Measurements from ENCODE around the gene TEX44. TPM values are rescaled to one million over a fixed set of nuclear protein-coding genes. Genes with fewer than 3 reads are reported as not detected.
A peak's percentile ranks its signal among the peaks of the same experiment; 100 is the strongest.

TEX44 gene
- total RNA-seq, 1 donor from 2014 or later, result not detected

DNA sequence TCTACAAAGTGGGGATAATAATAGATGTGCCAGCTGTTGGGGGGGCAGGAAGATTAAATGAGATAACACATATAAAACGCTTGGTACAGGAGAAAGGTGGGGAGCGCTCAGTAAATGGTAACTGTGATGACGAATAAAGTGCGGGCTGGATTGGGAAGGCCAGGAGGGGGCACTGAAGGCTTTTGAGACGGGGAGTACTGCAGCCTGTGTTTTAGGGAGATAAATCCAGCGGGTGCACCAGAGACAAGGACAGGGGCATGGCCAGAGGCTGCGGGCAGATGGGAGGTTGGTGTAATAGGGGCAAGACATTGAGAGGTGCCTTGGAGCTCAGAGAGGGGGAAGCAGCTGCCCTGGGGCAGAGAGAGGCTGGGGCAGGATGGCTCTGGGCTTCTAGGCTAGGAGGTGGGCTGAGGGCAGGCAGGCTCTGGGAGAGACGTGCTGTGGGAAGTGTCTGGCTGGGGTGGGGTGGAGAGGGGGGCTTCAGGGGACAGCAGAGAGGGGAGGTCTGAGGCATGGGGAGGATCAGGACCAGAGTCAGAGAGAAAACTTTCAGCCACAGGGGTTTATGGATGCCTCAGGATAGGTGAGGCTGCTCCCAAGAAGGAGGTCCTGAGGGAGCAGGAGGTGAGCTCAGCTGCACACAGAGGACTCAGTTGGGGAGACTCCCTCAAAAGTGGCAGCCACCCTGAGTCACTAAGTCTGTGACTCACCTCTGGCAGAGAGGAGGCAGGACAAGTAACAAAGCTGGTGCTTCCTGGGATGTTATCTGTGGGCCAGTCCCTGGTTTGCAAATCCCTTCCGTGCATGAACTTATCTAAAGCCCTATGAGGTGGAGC lies 18.8 kb downstream of the TEX44 start:
- no peak overlapping the region for H3K4me3 ChIP-seq (ENCODE audit: low read depth, low read length)
- peak; percentile 35 for DNase-seq (ENCODE audit: low read depth)
- no peak for TF ChIP-seq CTCF (conservative IDR thresholded peaks at IDR 0.05; ENCODE audit: low read depth, low read length)

DNA sequence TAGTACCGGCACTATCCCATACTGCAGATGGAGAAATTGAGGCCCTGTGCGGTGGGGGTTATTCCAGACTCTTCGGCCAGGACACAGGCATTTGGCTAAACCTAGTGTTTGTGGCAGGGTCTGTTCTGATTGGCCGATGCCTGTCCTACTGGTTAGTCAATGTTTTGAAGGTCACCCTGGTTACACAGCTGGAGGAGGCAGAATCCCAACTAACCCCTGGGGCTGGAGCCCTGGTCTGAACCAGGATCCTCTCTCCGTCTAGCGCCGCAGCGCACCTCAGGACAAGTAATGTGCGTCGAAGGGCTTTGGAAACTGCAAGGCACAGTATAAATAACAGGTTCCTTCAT lies 19.4 kb downstream of the TEX44 start:
- DNase-seq (ENCODE audit: low read depth), result no peak
- H3K4me3 ChIP-seq (ENCODE audit: low read depth, low read length), result no peak overlapping the region
- TF ChIP-seq CTCF (conservative IDR thresholded peaks at IDR 0.05; ENCODE audit: low read depth, low read length), result no peak

GRCh38 chr2:231612456-231613330 lies 20.0 kb downstream of the TEX44 start:
- no peak overlapping the region for H3K4me3 ChIP-seq (ENCODE audit: low read depth, low read length)

DNA sequence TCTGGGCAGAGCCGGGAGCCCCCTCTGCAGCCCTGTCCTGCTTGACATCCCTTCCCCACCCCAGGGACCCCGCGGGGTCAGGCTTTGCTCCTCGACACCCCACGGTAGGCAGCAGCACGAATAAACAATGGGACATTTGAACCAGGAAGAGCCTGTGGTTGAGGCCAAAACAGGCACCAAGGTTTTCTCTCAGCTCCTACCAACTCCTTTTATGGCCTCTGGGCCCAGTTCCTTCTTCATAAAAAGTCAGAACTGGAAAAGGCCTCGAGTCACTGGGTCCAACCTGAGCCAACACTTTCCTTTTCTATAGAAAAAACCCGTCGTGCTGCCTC lies 20.6 kb downstream of the TEX44 start:
- TF ChIP-seq CTCF (conservative IDR thresholded peaks at IDR 0.05; ENCODE audit: low read depth, low read length), result no peak
- H3K4me3 ChIP-seq (ENCODE audit: low read depth, low read length), result peak overlapping the region; percentile 53
- DNase-seq (ENCODE audit: low read depth), result no peak

More at GRCh38 chr2:231612456-231613330, 20.0 kb downstream of the TEX44 start:
- peak; percentile 90 for DNase-seq (ENCODE audit: low read depth)
- TF ChIP-seq CTCF (conservative IDR thresholded peaks at IDR 0.05; ENCODE audit: low read depth, low read length), result peak; percentile 89

DNA sequence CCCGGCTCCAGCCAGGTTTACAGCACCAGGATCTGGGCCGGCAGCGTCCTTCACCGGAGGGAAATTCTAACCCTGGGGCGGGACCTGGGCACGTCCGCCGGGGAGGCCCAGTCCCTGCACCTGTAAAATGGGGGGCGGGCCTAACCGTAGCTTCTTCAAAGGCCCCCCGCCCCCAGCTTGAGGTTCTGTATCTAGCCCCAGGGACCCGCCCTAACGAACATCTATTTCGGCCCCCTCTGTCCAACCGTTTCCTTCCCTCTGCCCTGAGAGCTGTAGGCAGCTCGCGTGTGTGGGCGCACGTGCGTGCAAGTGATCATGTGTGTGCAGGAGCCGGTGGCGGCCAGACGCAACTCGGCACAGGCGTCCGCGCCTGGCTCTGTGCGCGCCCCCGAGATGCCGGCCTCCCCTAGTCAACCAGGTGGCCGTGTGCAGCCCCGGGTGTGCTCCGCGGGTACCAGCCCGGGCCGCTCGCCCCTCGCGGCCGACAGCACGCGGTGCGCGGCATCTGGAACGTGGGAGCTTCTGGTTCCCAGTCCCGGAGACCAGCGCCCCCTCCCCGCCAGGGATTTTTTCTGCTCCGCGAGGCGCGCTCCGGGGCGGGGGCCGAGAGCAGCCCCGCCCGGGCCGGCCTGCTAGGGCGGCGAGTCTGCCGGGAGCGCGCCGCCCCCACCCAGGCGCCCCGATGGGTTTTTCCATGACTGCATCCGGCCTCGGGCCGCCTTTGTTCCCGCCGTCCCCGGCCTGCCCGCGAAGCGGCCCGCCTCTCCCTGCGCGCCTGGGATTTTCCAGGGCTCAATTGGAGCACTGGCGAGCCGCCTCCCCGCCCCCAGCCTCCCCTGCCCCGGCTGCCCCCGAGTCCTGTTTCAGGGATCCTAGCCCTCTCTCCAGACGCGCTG lies 21.2 kb downstream of the TEX44 start:
- no peak for TF ChIP-seq CTCF (conservative IDR thresholded peaks at IDR 0.05; ENCODE audit: low read depth, low read length)
- peak overlapping the region; percentile 53 for H3K4me3 ChIP-seq (ENCODE audit: low read depth, low read length)
- no peak for DNase-seq (ENCODE audit: low read depth)

GRCh38 chr2:231614559-231615057 lies 21.9 kb downstream of the TEX44 start:
- H3K4me3 ChIP-seq (ENCODE audit: low read depth, low read length), result peak overlapping the region; percentile 53
- TF ChIP-seq CTCF (conservative IDR thresholded peaks at IDR 0.05; ENCODE audit: low read depth, low read length), result no peak
- DNase-seq (ENCODE audit: low read depth), result no peak
